ENCODE data around the gene FAXC.

Gene FAXC

GRCh38 chr6:99307295-99307907 is 42.1 kb downstream of the FAXC start:
- no peak overlapping the region for H3K4me3 ChIP-seq (ENCODE audit: low read depth, low read length)
- TF ChIP-seq CTCF (IDR thresholded peaks at IDR 0.05; ENCODE audit: control insufficient read depth, extremely low read depth, insufficient read depth) = no peak
- DNase-seq (ENCODE audit: low read depth) = no peak

- H3K4me3 ChIP-seq (ENCODE audit: low read depth, low read length) = no peak overlapping the region
- no peak for DNase-seq (ENCODE audit: low read depth)
Observed at GRCh38 chr6:99306341-99306740, 43.1 kb downstream of the FAXC start.

GRCh38 chr6:99305021-99305554 is 44.4 kb downstream of the FAXC start:
- TF ChIP-seq CTCF (IDR thresholded peaks at IDR 0.05; ENCODE audit: control insufficient read depth, extremely low read depth, insufficient read depth) = no peak
- no peak overlapping the region for H3K4me3 ChIP-seq (ENCODE audit: low read depth, low read length)
- DNase-seq (ENCODE audit: low read depth) = no peak

More at GRCh38 chr6:99306341-99306740, 43.1 kb downstream of the FAXC start:
- TF ChIP-seq CTCF (IDR thresholded peaks at IDR 0.05; ENCODE audit: control insufficient read depth, extremely low read depth, insufficient read depth) = no peak

- no peak for TF ChIP-seq CTCF (IDR thresholded peaks at IDR 0.05; ENCODE audit: control insufficient read depth, extremely low read depth, insufficient read depth)
- no peak for DNase-seq (ENCODE audit: low read depth)
- H3K4me3 ChIP-seq (ENCODE audit: low read depth, low read length) = no peak overlapping the region
Observed at GRCh38 chr6:99297415-99297814, 52.1 kb downstream of the FAXC start.

GRCh38 chr6:99297006-99297405 is 52.5 kb downstream of the FAXC start:
- no peak overlapping the region for H3K4me3 ChIP-seq (ENCODE audit: low read depth, low read length)
- DNase-seq (ENCODE audit: low read depth) = no peak
- TF ChIP-seq CTCF (IDR thresholded peaks at IDR 0.05; ENCODE audit: control insufficient read depth, extremely low read depth, insufficient read depth) = no peak

- no peak for TF ChIP-seq CTCF (IDR thresholded peaks at IDR 0.05; ENCODE audit: control insufficient read depth, extremely low read depth, insufficient read depth)
- DNase-seq (ENCODE audit: low read depth) = no peak
- no peak overlapping the region for H3K4me3 ChIP-seq (ENCODE audit: low read depth, low read length)
Observed at GRCh38 chr6:99296261-99296660, 53.2 kb downstream of the FAXC start.

- DNase-seq (ENCODE audit: low read depth) = no peak
- no peak for TF ChIP-seq CTCF (IDR thresholded peaks at IDR 0.05; ENCODE audit: control insufficient read depth, extremely low read depth, insufficient read depth)
- H3K4me3 ChIP-seq (ENCODE audit: low read depth, low read length) = no peak overlapping the region
Observed at GRCh38 chr6:99295276-99295675, 54.2 kb downstream of the FAXC start.

Data from LNCaP clone FGC (cell line).